Spinal cord (tissue), 10 donors: ENCODE results near the gene STAT3. TPM values are rescaled to one million over a fixed set of nuclear protein-coding genes. Genes with fewer than 3 reads are reported as not detected.
A peak's percentile ranks its signal among the peaks of the same experiment; 100 is the strongest.

ENCODE experiments used
- DNase-seq, 6 donors: peaks; one replicate each; pipeline versions ENCODE4 v3.0.0 to v3.0.0-alpha.2; 2013 to 2015; ENCODE audit warnings: low spot score in 6 of 6, low read depth in 4 of 6
- H3K27ac ChIP-seq: one replicate; pipeline ENCODE4 v1.5.1; 2013; ENCODE audit warnings: low read depth, low read length, control low read depth
- H3K27me3 ChIP-seq: one replicate; pipeline ENCODE4 v1.6.1; 2013; ENCODE audit warnings: low read length; ENCODE audit not compliant: control insufficient read depth, insufficient read depth
- H3K36me3 ChIP-seq: one replicate; pipeline ENCODE4 v1.6.1; 2013; ENCODE audit warnings: low read length; ENCODE audit not compliant: control insufficient read depth, insufficient read depth
- H3K4me1 ChIP-seq: one replicate; pipeline ENCODE4 v1.6.1; 2013; ENCODE audit warnings: low read length; ENCODE audit not compliant: control insufficient read depth, insufficient read depth
- H3K4me3 ChIP-seq: one replicate; pipeline ENCODE4 v1.5.1; 2013; ENCODE audit warnings: low read depth, low read length, control low read depth
- H3K9me3 ChIP-seq: one replicate; pipeline ENCODE4 v1.6.1; 2013; ENCODE audit warnings: low read length; ENCODE audit not compliant: control insufficient read depth, insufficient read depth
- WGBS: methylation state at CpG from one replicate; pipeline ENCODE4 v1.1.5; 2013; ENCODE audit warnings: missing lambda C conversion rate; ENCODE audit not compliant: insufficient coverage; 5-methylcytosine and 5-hydroxymethylcytosine counted together
- polyA plus RNA-seq, 2 donors: library from polyadenylated mRNA; unstranded; fragments of 120-200 nt; gene quantifications; one replicate each; pipeline ENCODE4 v1.2.1, GENCODE V29; 2013; ENCODE audit not compliant: insufficient read length in 2 of 2
- total RNA-seq, 2 donors: library from RNA; depleted of rRNA in 1 of 2; stranded (reverse); fragments of 120-200 nt in 1 of 2; fragments of >200 nt in 1 of 2; gene quantifications; one replicate each; pipeline versions ENCODE4 v1.2.3 to v1.2.4, GENCODE V29; 2013 to 2014
- donor health status: healthy.

Gene STAT3
- total and polyA plus RNA-seq, 4 donors: 74.1 to 97.5 (median 76.0) TPM

- Histone ChIP-seq H3K4me3 (no peak overlapping the region), H3K27me3 (peaks cover 26% of the 10 kb centered on the region), H3K36me3 (no peaks in the 10 kb centered on the region), H3K27ac (no peak overlapping the region), H3K4me1 (peaks cover 37% of the 10 kb centered on the region), H3K9me3 (no peaks in the 10 kb centered on the region)
- whole genome bisulfite sequencing: 94% methylated on average over 4 of the region's 11 CpGs
- no peak for DNase-seq
Observed at GRCh38 chr17:42285346-42286050, 102.7 kb downstream of the STAT3 start.

GRCh38 chr17:42284566-42284965, 103.7 kb downstream of the STAT3 start:
- H3K27ac ChIP-seq: no peak overlapping the region
- 95% methylated on average over 6 of the region's 7 CpGs for WGBS

GRCh38 chr17:42284024-42284369, 104.2 kb downstream of the STAT3 start:
- Histone ChIP-seq H3K27ac (no peak overlapping the region), H3K4me3 (no peak overlapping the region), H3K4me1 (peaks cover 31% of the 10 kb centered on the region), H3K9me3 (no peaks in the 10 kb centered on the region), H3K36me3 (no peaks in the 10 kb centered on the region), H3K27me3 (peaks cover 21% of the 10 kb centered on the region)
- DNase-seq: no peak
- WGBS: 82% methylated on average over 4 of the region's 5 CpGs

More at GRCh38 chr17:42284566-42284965, 103.7 kb downstream of the STAT3 start:
- H3K4me1 ChIP-seq: peaks cover 37% of the 10 kb centered on the region
- H3K36me3 ChIP-seq: no peaks in the 10 kb centered on the region
- no peaks in the 10 kb centered on the region for H3K9me3 ChIP-seq
- H3K27me3 ChIP-seq: peaks cover 26% of the 10 kb centered on the region
- no peak overlapping the region for H3K4me3 ChIP-seq
- DNase-seq: no peak

GRCh38 chr17:42283241-42284023, 104.8 kb downstream of the STAT3 start:
- Histone ChIP-seq H3K4me3 (no peak overlapping the region), H3K4me1 (peaks cover 27% of the 10 kb centered on the region), H3K27ac (no peak overlapping the region), H3K27me3 (peaks cover 16% of the 10 kb centered on the region), H3K9me3 (no peaks in the 10 kb centered on the region), H3K36me3 (no peaks in the 10 kb centered on the region)
- WGBS: 83% methylated on average over 3 of the region's 7 CpGs
- DNase-seq: no peak

GRCh38 chr17:42282478-42283080, 105.7 kb downstream of the STAT3 start:
- H3K36me3 ChIP-seq: no peaks in the 10 kb centered on the region
- no peaks in the 10 kb centered on the region for H3K9me3 ChIP-seq
- peaks cover 22% of the 10 kb centered on the region for H3K4me1 ChIP-seq
- peaks cover 11% of the 10 kb centered on the region for H3K27me3 ChIP-seq
- DNase-seq: no peak
- WGBS: 94% methylated on average over 2 of the region's 6 CpGs
- no peak overlapping the region for H3K4me3 ChIP-seq
- no peak overlapping the region for H3K27ac ChIP-seq

- no peaks in the 10 kb centered on the region for H3K36me3 ChIP-seq
- H3K4me1 ChIP-seq: peaks cover 22% of the 10 kb centered on the region
- WGBS: 76% methylated on average over 5 of the region's 7 CpGs
- no peak overlapping the region for H3K27ac ChIP-seq
- H3K27me3 ChIP-seq: peaks cover 3% of the 10 kb centered on the region
- DNase-seq: no peak
- no peaks in the 10 kb centered on the region for H3K9me3 ChIP-seq
- no peak overlapping the region for H3K4me3 ChIP-seq
Observed at GRCh38 chr17:42281571-42282096, 106.6 kb downstream of the STAT3 start.

- 84% methylated on average over 3 of the region's 4 CpGs for WGBS
- Histone ChIP-seq H3K36me3 (no peaks in the 10 kb centered on the region), H3K4me1 (peaks cover 21% of the 10 kb centered on the region), H3K9me3 (no peaks in the 10 kb centered on the region), H3K27me3 (no peaks in the 10 kb centered on the region), H3K4me3 (no peak overlapping the region), H3K27ac (no peak overlapping the region)
- no peak for DNase-seq
Observed at GRCh38 chr17:42279776-42280630, 108.2 kb downstream of the STAT3 start.

GRCh38 chr17:42277342-42277712, 110.9 kb downstream of the STAT3 start:
- no peaks in the 10 kb centered on the region for H3K36me3 ChIP-seq
- 56% methylated on average over 4 of the region's 6 CpGs for WGBS
- H3K27me3 ChIP-seq: no peaks in the 10 kb centered on the region
- no peaks in the 10 kb centered on the region for H3K9me3 ChIP-seq
- no peak overlapping the region for H3K4me3 ChIP-seq
- H3K4me1 ChIP-seq: peaks cover 17% of the 10 kb centered on the region
- DNase-seq: no peak
- peak overlapping the region; percentile 16 for H3K27ac ChIP-seq
